Raji (cell line): ENCODE measurements around the gene NKX2-1.

ENCODE experiments used
- POLR2A ChIP-seq: IDR thresholded peaks from 2 replicates; pipeline ENCODE4 v1.6.1; 2011; ENCODE audit warnings: low read depth, low read length, control low read depth; ENCODE audit not compliant: insufficient read depth

NKX2-1 gene

DNA sequence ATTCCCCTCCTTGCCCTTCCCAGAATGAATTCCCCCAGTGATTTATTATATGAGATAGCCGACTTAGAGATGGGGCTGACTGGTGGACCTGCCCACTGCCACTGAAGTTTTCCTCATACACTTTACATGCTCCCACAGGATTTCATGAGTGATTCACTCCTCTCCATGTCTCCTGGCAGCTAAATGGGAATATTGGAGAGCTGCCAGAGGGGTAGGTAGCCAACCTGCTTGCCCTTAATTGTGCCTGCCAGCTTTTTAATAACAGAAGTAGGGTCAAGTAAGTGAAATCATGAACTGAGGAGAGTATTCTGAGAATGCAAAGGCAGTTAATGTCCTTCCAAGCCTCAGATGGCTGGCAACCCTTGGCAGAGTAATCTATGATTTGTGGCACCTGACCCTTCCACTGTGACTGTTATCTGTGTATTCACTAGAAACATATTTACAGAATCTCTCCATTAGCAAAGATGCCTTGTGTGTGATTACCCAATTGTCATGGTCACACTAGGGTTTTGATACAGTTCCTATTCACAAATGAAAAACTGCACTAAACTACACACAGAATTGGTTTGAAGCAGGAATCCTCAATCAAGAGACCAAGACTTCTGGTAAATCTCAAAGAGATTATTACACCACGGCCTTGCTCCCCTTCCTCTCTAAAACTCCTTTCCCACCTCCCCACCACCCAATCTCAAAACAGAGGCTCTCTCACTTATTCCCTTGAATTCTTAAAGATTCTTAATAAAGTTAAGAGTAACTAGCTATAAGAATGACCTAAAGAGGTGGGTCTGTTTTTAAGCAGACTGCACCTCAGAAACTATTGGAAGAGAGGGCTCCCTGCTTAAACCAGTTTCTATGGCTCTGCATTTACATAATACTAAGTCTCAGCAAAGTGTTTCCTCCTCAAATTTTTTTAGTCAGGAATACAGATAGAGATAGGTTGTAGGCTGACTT lies 17.2 kb downstream of the NKX2-1 start:
- TF ChIP-seq POLR2A, result no peak

DNA sequence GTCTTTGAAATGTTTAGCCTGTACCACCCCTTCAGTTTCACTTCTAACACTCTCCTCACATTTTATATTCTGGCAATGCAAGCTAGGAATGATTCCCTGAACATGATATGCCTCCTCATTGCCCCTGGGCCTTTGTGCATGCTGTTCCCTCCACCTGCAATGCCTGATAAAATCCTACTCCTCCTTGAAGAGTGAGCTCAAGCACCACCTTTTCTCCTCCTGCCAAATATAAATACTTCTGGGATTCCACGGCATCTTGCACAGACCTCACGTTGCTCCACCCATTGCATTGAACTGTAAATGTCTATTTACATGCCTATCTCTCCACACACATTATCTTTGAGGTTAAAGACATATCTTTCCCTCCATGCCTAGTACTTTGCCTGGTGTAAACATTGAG lies 21.1 kb downstream of the NKX2-1 start:
- TF ChIP-seq POLR2A, result no peak

DNA sequence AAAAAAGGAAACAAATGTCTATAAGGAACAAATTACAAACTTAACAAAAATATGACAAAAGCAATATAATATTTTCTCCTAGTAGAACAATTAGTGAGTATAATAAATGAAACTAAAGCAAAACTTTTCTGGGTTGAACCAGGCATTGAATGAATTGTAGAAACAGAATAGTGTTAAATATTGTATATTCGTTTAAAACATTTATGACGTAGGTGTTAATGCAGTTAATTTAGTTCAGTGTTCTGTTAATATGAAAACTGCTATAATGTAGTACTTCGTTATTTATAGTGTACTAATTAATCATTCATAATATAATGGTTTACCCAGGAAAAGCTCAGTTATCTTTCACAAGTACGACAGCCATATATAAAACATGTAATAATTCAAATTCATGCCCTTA lies 23.7 kb downstream of the NKX2-1 start:
- TF ChIP-seq POLR2A, result no peak

DNA sequence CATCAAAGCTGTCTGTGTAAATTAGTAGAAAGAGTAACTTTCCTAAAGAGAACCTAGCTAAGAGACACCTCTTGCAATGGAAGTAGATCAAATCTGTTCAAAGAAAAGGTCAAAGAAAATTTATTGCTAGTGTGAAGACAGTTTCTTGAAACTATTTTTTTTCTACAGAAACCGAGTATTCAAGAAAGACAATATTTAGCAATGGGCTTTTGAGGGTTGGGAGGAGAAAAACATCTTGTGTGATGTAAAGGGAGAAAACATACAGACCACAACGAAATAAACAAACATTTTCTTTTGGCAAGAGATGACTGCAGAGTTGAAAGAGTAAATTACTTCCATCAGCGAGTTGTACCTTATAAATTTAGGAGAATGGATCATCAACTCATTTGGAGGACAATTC lies 24.4 kb downstream of the NKX2-1 start:
- TF ChIP-seq POLR2A, result no peak

DNA sequence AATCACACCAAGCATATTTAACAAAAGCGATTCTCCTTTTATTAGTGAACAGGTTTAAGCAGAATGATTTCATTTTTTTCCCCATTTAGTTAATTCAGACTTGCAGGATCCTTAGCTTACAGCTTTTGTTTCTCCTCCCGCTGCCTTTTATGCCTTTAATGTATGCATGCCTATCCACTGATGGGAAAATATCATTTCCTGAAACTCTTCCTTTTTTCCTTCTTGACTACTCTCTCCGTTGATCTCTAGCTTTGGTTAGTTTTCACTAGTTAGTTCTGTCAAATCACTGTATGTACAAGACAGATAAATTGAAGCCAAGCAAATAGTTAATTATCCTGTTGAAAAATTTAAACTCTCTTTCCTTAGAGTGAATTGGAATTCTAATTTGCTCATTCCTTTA lies 26.3 kb downstream of the NKX2-1 start:
- no peak for TF ChIP-seq POLR2A

DNA sequence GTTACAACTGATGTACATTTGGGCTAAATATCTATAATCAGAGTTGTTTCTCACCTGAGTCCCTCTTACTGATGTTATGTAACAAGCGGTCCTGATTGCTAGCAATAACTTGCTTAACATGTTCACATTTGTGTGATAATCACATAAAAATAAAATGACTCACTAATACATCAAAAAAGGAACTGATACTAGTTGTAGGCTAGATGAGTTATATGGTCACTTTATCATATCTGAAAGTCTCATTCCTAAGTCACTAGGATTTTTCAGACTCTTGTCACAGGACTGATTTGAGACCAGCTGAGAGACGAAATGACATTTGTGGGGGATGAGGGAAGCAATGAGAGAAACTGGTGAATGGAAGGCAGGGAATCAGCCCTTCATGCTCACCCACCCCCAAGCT lies 34.3 kb downstream of the NKX2-1 start:
- no peak for TF ChIP-seq POLR2A

DNA sequence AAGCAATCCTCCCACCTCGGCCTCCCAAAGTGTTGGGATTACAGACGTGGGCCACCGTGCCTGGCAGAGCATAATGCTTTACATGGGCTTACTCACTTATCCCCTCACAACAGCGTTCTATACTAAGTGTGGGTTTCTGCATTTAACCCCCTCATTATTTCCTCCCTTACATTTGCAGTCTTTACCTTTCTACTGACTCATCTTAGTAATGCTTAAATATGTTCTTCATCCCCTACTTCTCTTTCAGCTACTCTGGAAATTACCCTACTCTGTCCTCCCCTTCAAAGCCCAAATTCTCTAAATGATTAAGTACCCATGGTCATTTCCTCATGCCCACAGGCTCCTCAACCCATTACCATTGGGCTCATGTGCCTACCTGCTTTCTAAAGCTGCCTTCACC lies 40.7 kb downstream of the NKX2-1 start:
- no peak for TF ChIP-seq POLR2A

DNA sequence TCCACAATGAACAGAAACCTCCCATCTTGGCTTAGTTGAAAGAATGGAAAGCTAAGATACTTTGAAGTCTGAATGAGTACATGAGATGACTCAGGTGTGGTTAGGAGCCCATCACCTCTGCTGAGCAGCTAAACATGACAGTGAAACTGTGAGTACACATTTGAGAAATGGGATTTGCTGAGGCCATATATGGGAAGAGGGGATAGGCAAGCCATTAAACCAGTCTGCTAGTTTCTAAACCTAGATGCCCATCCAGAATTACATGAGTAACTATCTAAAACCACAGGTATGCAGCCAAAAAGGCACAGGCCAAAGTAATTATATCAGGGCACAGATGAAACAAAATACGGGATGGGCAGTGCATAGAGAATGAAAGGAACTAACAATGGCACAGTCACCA lies 41.2 kb downstream of the NKX2-1 start:
- TF ChIP-seq POLR2A, result no peak

DNA sequence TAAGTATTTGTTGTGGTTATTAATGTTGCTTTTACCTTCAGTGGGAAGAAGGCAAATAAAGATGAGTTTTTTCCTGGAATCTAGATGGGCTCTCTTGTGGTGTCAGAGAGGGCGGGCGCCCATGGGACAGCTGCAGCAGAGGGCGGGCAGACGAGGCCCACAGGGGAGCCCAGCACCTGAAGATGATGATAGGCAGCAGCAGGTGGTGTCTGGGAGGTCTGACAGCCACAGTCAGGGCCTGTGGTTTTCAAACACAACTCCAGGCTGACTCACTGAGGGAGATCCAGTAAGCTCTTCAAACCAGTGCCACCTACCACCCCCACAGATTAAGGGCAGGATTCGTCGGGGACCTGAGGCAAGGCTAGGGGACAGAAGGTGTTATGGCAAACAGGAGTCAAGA lies 42.8 kb downstream of the NKX2-1 start:
- TF ChIP-seq POLR2A, result no peak

DNA sequence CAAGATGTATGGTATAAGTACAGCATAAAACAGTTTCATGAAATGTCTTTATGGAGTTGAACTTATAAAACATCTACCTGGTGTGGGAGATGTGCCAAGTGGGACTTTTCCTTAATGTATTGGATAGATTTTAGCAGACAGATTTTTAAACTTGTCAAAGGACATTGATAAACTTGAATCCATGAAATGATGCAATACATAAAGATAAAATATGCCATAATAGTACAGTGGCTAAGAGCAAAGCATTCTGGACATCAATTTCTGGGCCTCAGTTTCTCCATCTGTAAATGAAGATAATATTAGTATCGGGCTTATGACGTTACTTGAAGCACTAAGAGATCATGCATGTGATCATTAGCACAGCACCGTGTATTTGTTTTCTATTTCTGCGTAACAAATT lies 45.4 kb downstream of the NKX2-1 start:
- TF ChIP-seq POLR2A, result no peak

DNA sequence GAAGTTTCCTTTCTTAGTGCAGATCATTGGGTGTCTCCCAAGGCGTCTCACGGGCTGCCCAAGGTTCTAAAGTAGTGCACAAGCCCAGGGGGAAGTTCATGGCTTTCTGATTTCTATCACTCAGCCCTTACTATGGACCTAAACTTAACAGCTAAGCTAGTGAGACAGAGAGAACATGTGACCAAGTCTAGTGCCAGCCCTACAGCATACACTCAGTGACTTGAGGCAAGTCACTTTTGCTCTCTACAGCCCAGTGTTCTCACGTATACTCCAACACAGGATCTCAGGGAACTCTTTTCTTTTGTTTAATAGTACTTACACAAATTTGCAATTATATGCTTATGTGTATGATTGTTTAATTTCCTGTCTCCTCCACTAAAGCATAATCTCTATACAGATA lies 48.6 kb downstream of the NKX2-1 start:
- TF ChIP-seq POLR2A, result no peak

DNA sequence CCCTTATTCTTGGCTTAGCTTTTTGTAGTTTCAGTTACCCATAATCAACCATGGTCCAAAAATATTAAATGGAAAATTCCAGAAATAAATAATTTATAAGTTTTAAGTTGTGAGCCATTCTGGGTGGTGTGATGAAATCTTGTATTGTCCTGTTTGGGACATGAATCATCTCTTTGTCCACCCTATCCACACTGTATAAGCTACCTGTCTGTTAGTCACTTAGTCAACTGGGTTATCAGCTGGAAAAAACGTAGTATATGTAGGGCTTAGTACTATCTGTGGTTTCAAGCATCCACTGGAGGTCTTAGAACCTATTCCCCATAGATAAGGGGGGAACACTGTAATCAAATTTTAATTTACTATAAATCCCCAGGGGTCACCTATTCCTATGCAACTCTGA lies 52.7 kb downstream of the NKX2-1 start:
- TF ChIP-seq POLR2A, result no peak
